Liver (tissue), 3 donors: ENCODE results near the gene IRF2BP2.

Experiments used
- SP1 ChIP-seq: IDR thresholded peaks from 2 replicates; pipeline ENCODE4 v1.6.1; 2018; ENCODE audit warnings: antibody characterized with exemption, mild to moderate bottlenecking
- TF ChIP-seq, protein P1 (sequence below): fragments of 150-350 bp; IDR thresholded peaks from 2 replicates; pipeline ENCODE4 v1.5.1; 2017; ENCODE audit warnings: improper control_type of control experiment, low read depth, low read length; ENCODE audit not compliant: missing input control
- donor health status: healthy.
- donor health status: healthy.

DNA sequence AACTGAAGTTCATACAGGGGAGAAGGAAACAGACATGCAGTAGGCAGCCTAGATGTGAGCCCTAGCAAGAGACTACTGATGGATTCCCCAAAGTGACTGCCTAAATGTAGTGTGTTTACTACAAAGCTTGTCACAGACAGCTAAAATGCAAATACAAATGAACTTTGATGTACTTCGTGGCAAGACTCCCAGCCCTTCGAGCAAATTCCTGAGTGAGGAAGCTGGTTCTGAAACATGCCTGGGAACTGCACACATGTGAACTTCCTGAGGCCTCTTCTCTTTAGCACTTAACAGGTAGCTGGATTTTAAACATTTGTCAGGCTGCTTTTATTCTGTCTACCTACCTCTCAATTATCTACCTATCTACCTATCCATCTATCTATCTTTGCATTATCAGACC, 6.7 kb upstream of the IRF2BP2 start:
- TF ChIP-seq, protein P1, sequence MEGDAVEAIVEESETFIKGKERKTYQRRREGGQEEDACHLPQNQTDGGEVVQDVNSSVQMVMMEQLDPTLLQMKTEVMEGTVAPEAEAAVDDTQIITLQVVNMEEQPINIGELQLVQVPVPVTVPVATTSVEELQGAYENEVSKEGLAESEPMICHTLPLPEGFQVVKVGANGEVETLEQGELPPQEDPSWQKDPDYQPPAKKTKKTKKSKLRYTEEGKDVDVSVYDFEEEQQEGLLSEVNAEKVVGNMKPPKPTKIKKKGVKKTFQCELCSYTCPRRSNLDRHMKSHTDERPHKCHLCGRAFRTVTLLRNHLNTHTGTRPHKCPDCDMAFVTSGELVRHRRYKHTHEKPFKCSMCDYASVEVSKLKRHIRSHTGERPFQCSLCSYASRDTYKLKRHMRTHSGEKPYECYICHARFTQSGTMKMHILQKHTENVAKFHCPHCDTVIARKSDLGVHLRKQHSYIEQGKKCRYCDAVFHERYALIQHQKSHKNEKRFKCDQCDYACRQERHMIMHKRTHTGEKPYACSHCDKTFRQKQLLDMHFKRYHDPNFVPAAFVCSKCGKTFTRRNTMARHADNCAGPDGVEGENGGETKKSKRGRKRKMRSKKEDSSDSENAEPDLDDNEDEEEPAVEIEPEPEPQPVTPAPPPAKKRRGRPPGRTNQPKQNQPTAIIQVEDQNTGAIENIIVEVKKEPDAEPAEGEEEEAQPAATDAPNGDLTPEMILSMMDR: no peak
- no peak for TF ChIP-seq SP1
